SH-SY5Y (cell line): ENCODE data around the gene MRPS18A.

ENCODE experiments used
- GATA2 ChIP-seq: IDR thresholded peaks from 2 replicates; pipeline ENCODE4 v1.6.1; 2011; ENCODE audit warnings: mild to moderate bottlenecking, low read depth, low read length
- GATA3 ChIP-seq: IDR thresholded peaks from 2 replicates; pipeline ENCODE4 v1.6.1; 2011; ENCODE audit warnings: low read depth, mild to moderate bottlenecking, low read length, moderate library complexity

DNA sequence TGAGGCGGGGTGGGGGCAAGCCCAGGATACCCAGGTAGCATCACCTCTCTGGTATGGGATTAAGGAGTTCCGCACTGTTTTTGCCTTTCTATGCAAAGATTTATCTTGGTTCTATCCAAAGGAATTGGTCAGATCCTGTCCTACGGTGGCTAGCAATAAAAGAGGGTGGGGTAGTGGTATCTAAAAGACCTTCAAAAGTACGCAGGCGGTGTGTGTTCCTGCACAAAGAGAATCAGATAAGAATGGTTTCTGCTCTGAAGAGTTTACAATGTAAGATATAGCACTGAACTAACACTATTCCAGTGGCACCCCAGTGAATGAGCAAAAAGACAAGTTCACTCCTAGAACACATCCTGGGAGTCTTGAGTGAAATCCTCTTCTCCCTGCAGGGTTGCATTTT is 6.3 kb downstream of the MRPS18A start:
- TF ChIP-seq GATA2 (no peak), GATA3 (no peak)
